Hepatocyte (in vitro differentiated cells): ENCODE data around the gene SHANK2.

Experiments used
- EZH2 ChIP-seq: fragments of 200-600 bp; sonication (generic); IDR thresholded peaks from 2 replicates; pipeline ENCODE4 v1.6.1; 2016; ENCODE audit warnings: antibody characterized with exemption, mild to moderate bottlenecking, borderline replicate concordance
- TF ChIP-seq, protein P1 (sequence below): fragments of 200-600 bp; sonication (generic); IDR thresholded peaks from 2 replicates; pipeline ENCODE4 v1.5.1; 2016; ENCODE audit warnings: antibody characterized with exemption, mild to moderate bottlenecking; ENCODE audit not compliant: poor library complexity

DNA sequence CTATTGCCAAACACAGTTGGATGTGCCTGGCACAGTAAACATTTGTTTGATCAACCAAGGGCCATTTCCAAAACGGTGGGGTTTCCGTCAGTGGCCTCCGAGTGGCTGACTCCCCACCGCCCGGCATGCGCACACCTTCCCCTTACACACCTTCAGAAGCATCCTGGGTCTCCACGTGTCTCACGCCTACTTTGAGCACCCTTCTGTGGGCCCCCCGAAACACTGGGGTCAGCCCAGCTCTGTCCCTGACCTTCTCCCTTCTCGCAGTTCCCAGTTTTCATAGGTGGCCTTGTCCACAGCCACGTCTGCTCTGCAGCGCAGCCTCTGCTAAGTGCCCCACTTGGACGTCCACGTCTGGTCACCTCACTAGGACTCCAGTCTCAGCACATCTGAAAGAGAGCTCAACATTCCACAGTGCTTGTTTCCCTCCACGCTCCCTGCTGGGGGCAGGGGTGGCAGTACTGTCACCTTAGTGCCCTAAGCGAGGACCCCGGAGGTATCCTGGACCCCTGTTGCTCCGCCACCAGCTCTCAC lies 13.2 kb upstream of the SHANK2 start:
- no peak for TF ChIP-seq EZH2
- TF ChIP-seq, protein P1, sequence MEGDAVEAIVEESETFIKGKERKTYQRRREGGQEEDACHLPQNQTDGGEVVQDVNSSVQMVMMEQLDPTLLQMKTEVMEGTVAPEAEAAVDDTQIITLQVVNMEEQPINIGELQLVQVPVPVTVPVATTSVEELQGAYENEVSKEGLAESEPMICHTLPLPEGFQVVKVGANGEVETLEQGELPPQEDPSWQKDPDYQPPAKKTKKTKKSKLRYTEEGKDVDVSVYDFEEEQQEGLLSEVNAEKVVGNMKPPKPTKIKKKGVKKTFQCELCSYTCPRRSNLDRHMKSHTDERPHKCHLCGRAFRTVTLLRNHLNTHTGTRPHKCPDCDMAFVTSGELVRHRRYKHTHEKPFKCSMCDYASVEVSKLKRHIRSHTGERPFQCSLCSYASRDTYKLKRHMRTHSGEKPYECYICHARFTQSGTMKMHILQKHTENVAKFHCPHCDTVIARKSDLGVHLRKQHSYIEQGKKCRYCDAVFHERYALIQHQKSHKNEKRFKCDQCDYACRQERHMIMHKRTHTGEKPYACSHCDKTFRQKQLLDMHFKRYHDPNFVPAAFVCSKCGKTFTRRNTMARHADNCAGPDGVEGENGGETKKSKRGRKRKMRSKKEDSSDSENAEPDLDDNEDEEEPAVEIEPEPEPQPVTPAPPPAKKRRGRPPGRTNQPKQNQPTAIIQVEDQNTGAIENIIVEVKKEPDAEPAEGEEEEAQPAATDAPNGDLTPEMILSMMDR = no peak
